Right renal pelvis (tissue), 4 donors: ENCODE results near the gene CCN6. TPM values are rescaled to one million over a fixed set of nuclear protein-coding genes. Genes with fewer than 3 reads are reported as not detected.
"Not testable (repeated sequence)": the region's sequence is repeated elsewhere in the genome, so short reads cannot be mapped to it uniquely, and the experiment has no call there.

Experiments used
- DNase-seq, 4 donors: peaks; one replicate each; pipeline ENCODE4 v3.0.0-alpha.2; 2013; ENCODE audit warnings: low read depth in 4 of 4, low spot score in 3 of 4, missing footprints in 1 of 4
- polyA plus RNA-seq, 4 donors: library from polyadenylated mRNA; unstranded; fragments of 120-200 nt; gene quantifications; one replicate each; pipeline ENCODE4 v1.2.1, GENCODE V29; 2013; ENCODE audit not compliant: insufficient read length in 4 of 4

CCN6 gene
- polyA plus RNA-seq, 4 donors: 1.4 to 3.6 (median 3.1) TPM

DNA sequence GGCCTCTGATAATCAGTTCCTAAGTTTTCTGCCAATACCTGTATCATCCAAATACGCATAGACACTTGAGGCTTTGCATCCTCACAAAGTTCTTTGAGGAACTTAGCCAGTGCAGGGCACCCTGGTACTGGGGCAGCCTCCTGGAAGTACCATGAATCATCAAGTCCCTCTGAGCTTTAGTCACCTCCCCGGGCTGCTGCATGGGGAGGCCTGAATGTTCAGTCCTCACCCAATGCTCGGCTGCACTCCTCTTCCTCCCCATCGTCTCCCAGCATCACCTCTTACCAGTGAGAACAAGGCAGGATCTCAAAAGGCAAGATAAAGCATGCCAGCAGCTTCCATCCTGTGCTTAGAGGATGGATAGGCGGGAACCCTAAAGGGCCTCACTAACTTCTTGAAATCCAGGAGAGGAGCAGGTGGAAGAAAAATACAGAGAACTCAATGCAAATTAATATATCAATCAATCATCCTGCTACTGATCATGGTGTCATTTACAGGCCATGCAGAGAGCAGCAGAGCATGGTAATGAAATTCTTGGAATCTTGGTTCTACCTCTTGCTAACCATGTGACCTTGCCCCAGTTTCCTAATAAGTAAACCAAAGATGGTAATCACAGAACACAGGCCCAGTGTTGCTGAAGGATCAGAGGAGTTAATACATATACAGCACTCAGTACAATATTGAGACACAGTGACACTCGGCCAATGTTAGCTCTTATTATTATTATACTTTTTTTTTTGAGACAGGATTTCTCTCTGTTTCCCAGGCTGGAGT, 4.7 kb upstream of the CCN6 start:
- DNase-seq: no peak

DNA sequence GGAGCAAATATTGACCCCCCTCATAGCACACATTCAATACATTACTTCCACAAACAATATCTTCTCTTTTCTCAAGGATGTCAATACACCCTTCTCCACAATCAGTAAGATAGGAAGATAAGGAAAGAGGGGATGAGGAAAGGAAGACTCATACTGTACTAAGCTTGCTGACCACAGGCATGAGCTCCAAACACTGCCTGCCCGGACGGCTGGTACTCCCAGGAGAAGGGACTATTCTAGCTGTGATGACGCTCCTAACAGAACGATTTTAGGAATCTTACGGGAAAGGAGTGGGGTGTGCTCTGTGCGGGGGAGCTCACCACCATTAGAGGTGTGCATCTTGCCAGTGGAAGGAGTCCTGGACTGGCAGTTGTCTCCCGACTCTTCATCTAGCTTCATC, 3.9 kb upstream of the CCN6 start:
- no peak for DNase-seq

DNA sequence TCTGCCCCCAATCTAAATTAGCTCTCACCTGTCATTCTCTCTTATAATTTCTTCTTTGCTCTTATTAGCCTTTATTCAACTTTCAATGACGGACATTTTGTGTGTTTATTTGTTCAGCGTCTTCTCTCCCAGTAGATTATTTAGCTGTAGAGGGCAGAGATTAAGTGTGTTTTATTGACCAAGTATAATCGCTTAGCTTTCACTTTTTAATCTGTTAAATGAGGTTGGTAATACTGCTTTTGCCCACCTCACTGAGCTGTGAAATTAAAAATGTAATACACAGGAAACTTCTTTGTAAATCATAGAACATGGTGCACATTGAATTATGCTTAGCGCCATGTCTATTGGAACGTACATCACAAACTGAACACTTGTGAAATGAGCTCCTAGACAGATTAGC, 3.5 kb upstream of the CCN6 start:
- DNase-seq: no peak

DNA sequence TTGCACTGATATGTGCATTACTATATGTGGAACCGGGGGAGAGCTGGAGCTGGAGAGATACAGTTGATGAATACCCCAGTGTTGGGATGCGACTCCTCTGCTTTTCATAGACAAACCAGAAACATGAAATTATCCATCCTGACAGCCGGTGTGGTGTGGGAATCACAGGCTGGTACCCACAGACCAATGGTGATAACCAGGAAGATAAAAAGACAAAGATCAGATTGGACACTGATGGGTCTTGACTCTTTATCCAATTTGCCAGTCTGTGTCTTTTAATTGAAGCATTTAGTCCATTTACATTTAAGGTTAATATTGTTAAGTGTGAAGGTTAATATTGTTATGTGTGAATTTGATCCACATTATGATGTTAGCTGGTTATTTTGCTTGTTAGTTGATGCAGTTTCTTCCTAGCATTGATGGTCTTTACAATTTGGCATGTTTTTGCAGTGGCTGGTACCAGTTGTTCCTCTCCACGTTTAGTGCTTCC, 2.6 kb upstream of the CCN6 start:
- DNase-seq: not testable (repeated sequence)

DNA sequence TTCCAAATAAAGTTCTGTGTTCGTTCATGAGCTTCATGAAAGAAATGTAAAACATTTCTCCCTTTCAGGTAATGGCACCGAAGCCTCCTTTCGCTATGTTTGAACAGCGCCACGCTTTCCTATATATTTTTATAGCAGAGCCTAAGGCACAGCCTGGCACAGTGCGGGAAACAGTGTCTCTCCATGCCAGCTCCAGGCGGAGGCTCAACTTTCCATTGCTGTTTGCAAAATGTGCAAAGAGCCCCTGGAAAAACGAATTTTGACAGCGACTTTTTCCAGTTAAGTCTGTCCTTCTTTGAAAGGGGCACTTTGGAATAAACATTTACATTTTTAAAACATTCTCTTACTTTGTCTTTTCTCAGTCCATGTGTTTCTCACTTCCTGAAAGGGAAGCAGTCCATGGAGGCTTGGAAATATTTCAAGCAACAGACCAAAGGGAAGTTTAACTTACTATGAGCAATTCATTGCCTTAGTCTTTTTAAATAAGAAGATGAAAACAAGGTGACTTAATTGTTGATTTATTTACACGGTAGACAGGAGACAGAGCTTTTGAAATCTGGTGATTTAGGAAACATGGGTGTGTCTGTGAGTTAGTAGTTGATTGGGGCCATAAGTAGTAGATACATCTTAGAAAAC, 769 bp downstream of the CCN6 start:
- DNase-seq: no peak

DNA sequence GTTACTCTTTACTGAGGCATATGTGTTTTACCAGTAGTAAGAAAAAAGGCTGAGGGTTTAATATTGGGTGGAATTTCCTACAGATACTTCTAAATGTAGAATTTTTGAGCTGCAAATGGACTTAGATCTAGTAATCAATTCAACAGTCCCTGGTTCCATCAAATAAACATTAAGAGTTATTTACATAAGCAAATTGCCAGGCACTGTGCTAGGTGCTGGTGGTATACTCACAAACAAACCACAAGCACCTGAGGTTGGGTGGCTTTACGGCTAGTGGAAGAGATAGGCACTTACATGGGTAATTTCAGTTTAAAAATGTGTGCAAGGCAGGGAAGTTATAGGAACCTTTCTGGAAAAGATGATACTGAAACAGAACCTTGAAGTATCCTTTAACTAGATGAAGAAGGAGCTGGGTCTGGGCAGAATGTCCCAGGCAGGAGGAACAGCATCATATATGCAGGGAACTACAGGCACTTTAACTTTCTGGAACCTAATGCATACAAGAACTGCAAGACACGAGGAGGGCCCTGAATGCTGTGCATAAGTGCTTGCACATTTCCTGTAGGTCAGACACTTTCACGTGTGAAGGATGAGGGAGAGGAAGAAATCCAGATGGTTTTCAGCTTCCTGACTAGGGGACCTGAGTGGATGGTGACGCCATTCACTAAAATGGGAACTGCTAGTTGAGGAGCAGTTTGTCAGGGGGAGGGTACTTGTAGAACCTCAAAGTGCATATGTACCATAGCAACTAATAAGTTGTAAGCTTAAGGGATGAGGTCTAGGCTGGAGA, 4.5 kb downstream of the CCN6 start:
- no peak for DNase-seq

DNA sequence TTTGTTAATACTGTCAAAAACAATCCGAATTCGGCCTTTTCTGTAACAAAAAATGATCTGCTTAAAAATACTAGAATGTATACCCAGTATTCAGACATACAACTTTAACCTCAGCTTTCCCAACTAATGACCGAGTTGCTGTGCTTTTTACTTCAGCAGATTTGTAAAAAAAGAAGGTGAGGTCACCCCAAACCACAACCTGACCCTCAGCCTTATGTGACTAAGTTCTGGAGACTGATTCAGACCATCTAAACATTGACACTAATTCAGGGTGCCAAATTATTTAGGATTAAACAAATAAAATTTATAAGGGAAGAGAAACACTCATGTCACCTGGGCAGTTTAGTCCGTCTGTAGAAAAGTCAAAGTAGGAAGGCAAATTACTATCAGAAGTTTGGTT, 7.7 kb downstream of the CCN6 start:
- DNase-seq: no peak

DNA sequence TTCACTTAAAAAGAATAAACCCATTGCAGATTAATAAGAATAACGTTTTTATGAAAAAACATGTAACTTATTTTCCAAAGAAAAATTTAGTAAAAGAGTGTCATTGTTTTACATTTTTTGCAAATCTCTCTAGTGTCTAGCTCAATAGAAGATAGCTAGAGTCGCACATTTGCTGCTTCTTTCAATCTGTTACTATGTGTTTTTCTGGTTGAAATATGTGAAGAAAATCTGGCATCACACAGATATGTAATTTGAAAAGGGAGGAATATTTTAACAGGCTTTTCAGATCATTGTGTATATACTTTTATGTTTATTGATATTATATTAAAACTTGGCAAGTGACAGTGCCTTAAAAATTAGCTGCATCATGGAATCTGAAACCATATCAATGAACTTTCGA, 9.1 kb downstream of the CCN6 start:
- DNase-seq: no peak

DNA sequence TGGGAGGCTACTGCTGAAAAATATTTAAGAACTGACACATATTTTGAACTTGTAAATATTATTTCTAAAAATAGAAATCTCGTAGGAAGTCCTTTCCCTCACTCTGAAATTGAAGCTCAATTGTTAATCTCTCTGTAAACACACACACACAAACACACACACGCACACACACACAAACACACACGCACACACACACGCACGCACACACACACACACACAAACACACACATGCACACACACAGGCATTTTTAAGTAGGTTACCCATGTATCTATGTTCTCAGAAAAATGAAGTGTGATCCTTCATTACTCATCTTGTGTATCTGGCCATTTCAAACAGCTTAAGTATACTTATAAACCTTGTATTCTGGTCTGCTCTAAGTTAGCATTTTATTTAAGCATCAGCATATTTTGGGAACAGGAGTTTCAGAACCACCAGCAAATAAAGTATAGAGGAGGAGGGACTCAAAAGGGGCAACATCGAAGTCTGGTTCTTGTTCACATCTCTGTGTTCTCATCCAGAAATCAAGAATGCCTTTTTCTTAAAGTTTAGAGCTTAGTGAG, 11.6 kb downstream of the CCN6 start:
- DNase-seq: no peak

DNA sequence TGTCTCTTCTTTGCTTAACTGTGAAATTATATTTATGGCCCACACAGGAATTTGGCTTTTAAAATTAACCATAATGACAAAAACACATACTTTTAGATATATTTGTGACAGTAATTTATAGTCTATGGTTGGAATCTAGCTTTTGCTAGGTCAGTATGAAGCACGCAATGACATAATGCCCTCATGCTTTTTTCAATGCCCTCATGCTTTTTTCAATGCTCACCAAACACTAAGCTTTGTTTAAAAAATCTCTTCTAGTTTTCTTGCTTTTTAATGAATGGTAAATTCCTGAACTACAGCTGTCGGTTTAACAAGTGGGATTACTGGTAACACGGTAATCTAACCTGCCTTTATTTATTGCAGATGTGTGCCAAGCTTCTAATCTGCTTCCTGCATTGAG, 12.7 kb downstream of the CCN6 start:
- DNase-seq: no peak

DNA sequence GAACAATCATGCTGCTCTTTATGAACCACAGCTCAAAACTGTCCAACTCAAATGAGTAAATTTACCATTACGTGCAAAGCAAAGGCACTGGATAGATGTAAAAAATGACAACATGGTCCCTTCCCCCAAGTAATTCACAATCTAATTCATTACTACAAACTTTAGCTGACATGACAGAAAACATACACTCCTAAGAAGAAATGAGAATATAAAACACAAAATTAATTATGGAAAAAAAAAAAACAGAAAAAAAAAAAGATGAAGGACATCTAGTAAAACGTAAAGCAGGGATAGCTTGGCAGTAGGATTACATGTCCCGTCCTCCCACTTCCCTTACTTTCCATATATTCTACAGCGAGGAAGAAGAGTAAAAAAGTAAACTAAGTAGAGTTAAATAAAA, 27.7 kb downstream of the CCN6 start:
- DNase-seq: no peak

DNA sequence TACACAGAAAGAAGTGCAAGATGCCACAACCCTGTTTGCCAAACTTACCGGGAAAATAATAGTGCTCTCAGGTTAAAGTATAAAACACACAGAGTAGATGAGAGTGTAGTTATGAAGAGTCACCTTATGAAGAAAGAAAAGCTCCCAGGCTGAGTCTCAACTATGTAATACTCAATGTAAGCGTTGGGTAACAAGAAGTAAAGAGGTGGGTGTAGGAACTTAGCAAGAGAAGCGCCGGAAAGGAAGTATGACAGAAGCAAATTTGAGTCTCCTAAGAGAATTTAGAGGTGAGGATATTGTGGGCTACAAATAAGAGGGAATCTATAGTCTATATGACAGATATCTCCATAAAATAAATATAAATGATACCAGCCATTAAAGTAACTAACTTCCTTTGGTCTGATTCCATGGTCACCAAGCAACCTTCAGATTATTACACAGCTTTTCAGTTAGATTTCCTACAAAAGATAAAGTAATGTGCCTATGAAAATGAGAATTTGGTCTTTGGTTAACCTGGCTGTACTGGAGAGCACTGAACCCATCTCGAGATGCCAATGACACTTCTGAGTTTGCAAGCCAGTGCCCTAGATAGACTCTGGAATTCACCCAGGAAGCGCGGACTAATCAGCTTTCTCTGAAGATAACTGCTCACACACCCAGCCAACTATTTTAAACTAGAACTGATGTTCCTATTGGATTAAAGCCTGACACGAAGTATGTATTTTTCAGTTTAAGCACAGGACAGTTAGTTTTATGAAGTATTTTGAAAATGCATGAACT, 31.6 kb downstream of the CCN6 start:
- no peak for DNase-seq

DNA sequence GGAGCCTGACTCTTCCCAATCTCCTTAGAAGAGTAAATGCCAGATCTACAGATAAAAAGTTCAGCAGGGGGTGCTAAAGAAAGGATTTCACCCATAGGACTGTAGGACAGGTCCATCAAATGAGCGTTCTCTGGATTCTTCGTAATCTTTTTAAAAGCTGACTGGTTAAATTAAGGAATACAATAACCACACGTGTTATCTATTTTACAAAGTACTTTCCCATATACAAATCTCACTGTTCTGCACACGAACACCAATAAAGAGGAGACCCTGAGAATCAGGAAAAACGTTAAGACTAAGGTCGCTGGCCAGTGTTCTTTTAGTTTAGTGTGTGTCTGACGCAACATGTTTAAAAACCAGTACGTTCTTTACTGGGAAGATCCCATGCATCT, 32.8 kb downstream of the CCN6 start:
- peak; percentile 25 to 48 (median 28) for DNase-seq

DNA sequence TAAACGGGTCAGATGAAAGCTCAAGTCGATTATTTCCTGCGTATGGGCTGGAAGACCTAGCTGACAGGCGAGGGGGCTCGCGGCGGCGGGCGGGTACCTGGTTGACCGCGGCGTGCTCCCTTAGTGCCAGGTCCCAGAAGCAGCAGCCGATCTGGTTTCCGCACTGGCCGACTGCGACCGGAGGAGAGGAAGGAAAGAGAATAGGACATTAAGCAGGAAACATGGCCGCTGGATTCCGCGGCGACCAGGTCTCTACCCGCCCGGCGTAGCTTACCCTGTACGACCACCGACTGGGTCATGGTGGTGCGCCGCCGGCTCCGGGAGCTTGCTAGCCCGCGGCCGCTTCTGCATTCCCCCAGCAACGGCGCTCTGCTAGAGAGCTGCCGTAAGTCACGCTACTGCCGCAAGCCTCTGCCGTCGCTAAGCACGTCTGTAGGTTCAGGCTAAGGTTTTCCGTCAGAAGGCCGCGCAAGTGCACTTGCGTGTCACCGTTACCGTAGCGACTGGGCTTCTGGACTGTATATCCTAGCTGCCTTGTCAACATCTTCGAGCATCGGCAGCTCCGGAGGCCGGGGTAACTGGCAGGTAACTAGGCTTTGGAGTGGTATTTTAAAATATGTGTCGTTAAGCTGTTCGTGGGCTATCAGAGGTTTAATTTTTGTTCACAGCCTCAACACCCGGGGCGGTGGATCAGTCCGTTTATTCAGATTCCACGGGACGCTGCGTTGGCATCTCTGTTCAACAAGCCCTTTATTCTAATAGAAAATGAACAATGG, 33.4 kb downstream of the CCN6 start, which contains the start of the genes FAM229B and TUBE1:
TSS of gene FAM229B (plus strand) at position 456 of the 776 bp plus-strand sequence. CDS start 11,693 bp downstream, outside the sequence.
TSS of gene TUBE1 (minus strand) at position 347 of the 776 bp plus-strand sequence. CDS start at position 299, 48 bp downstream.
- DNase-seq: peak; percentile 86 to 92 (median 87)

DNA sequence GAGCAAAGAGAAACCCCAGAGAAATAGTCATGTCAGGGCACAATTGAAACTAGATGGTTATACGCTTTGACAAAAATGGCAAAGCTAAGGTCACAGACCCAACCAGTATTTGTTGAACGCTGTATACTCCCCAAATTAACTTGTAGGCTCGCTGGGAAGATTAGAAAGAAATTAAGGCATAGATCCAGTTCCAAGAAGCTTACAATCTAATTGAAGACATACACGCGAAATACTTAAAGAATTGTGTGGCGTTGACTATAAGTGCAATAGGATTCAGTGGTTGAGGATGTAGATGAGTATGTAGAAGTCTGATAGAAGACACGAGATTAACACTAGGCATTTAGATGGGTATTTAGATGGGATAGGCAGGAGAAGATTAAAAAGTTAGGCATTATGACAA, 34.0 kb downstream of the CCN6 start:
- DNase-seq: peak in 1 of 4 donors; percentile 10

DNA sequence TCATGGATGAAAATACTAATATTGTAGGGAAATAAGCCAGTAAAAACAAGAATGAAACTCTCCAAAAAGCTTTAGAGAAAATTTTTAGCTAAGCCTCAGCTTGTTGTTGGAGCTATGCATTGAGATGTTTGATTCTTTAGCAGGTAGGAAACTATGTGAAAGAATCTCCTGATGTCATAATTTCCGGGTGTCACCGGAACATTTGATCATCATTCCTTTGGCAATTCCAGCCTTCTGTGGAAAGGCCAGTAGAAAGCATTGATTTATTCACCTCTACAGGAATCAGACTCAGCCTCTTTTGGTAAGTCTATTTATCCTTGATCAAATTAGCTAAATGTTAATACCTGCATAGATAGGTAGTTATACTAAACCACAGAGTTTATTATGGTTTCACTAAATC, 43.0 kb downstream of the CCN6 start:
- DNase-seq: no peak

DNA sequence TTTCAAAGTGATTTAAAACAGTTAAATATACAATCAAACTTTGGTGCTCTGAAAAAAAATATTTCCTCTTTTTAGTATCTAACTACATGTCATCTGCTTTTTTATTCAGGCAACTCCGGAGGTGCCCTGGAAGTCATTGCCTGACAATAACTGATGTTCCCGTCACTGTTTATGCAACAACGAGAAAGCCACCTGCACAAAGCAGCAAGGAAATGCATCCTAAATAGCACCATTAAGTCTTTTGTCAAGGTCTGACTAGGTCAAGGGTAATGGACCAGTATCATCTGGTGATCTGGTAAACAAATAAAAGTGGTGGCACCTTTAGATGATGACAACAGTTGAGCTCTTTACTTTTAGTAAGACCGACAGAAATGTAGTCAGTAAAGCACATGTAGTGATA, 46.7 kb downstream of the CCN6 start:
- DNase-seq: no peak

DNA sequence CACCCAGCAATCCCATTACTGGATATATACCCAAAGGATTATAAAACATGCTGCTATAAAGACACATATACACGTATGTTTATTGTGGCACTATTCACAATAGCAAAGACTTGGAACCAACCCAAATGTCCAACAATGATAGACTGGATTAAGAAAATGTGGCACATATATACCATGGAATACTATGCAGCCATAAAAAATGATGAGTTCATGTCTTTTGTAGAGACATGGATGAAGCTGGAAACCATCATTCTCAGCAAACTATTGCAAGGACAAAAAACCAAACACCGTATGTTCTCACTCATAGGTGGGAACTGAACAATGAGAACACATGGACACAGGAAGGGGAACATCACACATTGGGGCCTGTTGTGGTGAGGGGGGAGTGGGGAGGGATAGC, 52.1 kb downstream of the CCN6 start:
- DNase-seq: not testable (repeated sequence)

DNA sequence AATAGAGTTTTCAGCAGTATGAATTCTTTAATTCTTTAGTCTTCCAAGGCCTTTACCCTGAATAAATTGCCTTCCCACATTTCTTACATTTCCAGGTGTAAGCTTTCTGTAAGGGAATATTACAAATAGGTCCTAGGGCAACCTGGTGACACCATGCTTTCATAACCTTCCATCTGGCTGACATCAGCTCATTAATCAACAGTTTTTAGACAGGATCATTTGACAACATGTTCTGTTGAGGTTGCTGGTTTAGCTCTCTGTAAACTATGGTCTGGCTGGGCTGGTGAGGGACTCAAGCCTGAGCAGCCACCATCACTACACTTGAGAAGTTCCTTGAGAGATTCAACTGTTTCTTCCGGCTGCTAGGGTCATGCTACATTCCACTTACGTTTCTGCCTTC, 52.7 kb downstream of the CCN6 start:
- DNase-seq: no peak
